Measurements from ENCODE around the gene CRADD. TPM values are rescaled to one million over a fixed set of nuclear protein-coding genes. Genes with fewer than 3 reads are reported as not detected.
A peak's percentile ranks its signal among the peaks of the same experiment; 100 is the strongest.

The CRADD gene
- polyA plus RNA-seq, 1 of the 3 experiments (the other 2 are of a cell fraction), result 13.6 TPM

- Histone ChIP-seq H3K9ac (no peak overlapping the region), H3K4me1 (ENCODE audit: control insufficient read depth in 1 of 2, insufficient read depth in 2 of 2, low read depth in 1 of 2, low read length in 1 of 2) (peaks cover 2 to 25% of the 10 kb centered on the region in 2 experiments; a peak in 3 of 4 replicates), H3K9me3 (no peaks in the 10 kb centered on the region), H2AFZ (ENCODE audit: low read depth) (no peak overlapping the region), H3K36me3 (replicated peaks in 1 of 2; ENCODE audit: control insufficient read depth in 1 of 2, insufficient read depth in 2 of 2, low read length in 1 of 2) (no peaks in the 10 kb centered on the region), H3K27me3 (ENCODE audit: insufficient read depth) (no peaks in the 10 kb centered on the region), H3K9me2 (no peaks in the 10 kb centered on the region), H3K4me3 (ENCODE audit: low read depth in 2 of 2, low read length in 1 of 2) (peak overlapping the region in 1 of 2 experiments; percentile 33; a peak in 1 of 4 replicates), H3K79me2 (ENCODE audit: insufficient read depth) (peaks cover 3% of the 10 kb centered on the region; the same call in 1 of the 2 replicates), H4K20me1 (ENCODE audit: insufficient read depth) (no peaks in the 10 kb centered on the region), H3K27ac (ENCODE audit: low read depth in 2 of 2, low read length in 1 of 2) (no peak overlapping the region), H3F3A (replicated peaks; ENCODE audit: insufficient read depth) (peaks cover 12% of the 10 kb centered on the region), H3K4me2 (no peak overlapping the region)
- no peak for DNase-seq
- 71% methylated on average over 5 of the region's 5 CpGs for WGBS (ENCODE audit: low lambda C conversion rate)
- TF ChIP-seq ZBTB33 (IDR thresholded peaks at IDR 0.05; ENCODE audit: borderline replicate concordance, low read depth) (no peak), EZH2phosphoT487 (IDR thresholded peaks at IDR 0.05; ENCODE audit: borderline replicate concordance, low read depth) (no peak), EP300 (IDR thresholded peaks at IDR 0.05; ENCODE audit: borderline replicate concordance in 1 of 2, low read depth in 1 of 2, low read length in 1 of 2) (no peak), CHD2 (IDR thresholded peaks at IDR 0.05; ENCODE audit: low read length, partially characterized antibody) (no peak), NRF1 (IDR thresholded peaks at IDR 0.05; ENCODE audit: low read depth, low read length) (no peak), FOSL2 (IDR thresholded peaks at IDR 0.05; ENCODE audit: borderline replicate concordance, low read depth) (no peak), RXRA (IDR thresholded peaks at IDR 0.05; ENCODE audit: borderline replicate concordance, low read depth) (no peak), GABPA (IDR thresholded peaks at IDR 0.05; ENCODE audit: low read depth) (no peak), NFIC (IDR thresholded peaks at IDR 0.05; ENCODE audit: borderline replicate concordance) (no peak), USF2 (IDR thresholded peaks at IDR 0.05; ENCODE audit: borderline replicate concordance, low read depth, low read length) (no peak), TEAD4 (IDR thresholded peaks at IDR 0.05; ENCODE audit: borderline replicate concordance, insufficient read depth) (no peak), SIN3A (IDR thresholded peaks at IDR 0.05; ENCODE audit: borderline replicate concordance, low read depth, low read length) (no peak), MAX (IDR thresholded peaks at IDR 0.05; ENCODE audit: low read depth) (no peak), TAF1 (IDR thresholded peaks at IDR 0.05; ENCODE audit: borderline replicate concordance, low read depth, low read length) (no peak)
- TF ChIP-seq, protein P1, sequence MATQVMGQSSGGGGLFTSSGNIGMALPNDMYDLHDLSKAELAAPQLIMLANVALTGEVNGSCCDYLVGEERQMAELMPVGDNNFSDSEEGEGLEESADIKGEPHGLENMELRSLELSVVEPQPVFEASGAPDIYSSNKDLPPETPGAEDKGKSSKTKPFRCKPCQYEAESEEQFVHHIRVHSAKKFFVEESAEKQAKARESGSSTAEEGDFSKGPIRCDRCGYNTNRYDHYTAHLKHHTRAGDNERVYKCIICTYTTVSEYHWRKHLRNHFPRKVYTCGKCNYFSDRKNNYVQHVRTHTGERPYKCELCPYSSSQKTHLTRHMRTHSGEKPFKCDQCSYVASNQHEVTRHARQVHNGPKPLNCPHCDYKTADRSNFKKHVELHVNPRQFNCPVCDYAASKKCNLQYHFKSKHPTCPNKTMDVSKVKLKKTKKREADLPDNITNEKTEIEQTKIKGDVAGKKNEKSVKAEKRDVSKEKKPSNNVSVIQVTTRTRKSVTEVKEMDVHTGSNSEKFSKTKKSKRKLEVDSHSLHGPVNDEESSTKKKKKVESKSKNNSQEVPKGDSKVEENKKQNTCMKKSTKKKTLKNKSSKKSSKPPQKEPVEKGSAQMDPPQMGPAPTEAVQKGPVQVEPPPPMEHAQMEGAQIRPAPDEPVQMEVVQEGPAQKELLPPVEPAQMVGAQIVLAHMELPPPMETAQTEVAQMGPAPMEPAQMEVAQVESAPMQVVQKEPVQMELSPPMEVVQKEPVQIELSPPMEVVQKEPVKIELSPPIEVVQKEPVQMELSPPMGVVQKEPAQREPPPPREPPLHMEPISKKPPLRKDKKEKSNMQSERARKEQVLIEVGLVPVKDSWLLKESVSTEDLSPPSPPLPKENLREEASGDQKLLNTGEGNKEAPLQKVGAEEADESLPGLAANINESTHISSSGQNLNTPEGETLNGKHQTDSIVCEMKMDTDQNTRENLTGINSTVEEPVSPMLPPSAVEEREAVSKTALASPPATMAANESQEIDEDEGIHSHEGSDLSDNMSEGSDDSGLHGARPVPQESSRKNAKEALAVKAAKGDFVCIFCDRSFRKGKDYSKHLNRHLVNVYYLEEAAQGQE (IDR thresholded peaks at IDR 0.05; ENCODE audit: low read depth, low read length), result no peak
- ChIA-PET CTCF (interaction anchor here (1.2 to 2.9 kb wide), 2 partner anchors 31 to 328 kb away, joined by 3 to 19 read pairs; no protein-coding TSS in a partner anchor), POLR2A (no interaction called here)
Measured at GRCh38 chr12:93773122-93773871, 96.1 kb downstream of the CRADD start.
